DMS79 treated with DMSO at 0.1 percent for 48 hours (cell line): ENCODE measurements around the gene RASA1.

Experiments used
- DNase-seq: peaks from one replicate; lab custom pipeline; 2025; lab: John Stamatoyannopoulos, UW

The RASA1 gene

DNA sequence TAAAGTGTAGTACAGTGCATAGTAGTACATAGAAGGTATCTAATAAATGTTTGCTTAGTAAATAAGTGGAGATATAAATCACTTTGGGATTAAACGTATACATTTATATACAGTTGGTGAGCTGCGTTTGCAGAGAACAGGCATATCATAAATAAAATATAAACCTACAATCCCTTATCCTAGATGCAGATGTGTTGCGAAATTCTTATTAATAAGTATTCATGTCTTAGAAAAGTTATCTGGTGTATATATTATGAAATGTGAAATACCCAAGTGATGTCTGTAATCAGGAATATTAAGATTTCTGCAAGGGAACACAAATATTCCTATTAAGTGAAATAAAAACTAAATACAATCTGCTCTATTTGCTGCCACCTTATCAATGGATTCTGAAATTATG is 136.2 kb downstream of the RASA1 start:
- DNase-seq: no peak

- DNase-seq: no peak
These were observed 136.7 kb downstream of the RASA1 start for GRCh38 chr5:87404359-87404758.

DNA sequence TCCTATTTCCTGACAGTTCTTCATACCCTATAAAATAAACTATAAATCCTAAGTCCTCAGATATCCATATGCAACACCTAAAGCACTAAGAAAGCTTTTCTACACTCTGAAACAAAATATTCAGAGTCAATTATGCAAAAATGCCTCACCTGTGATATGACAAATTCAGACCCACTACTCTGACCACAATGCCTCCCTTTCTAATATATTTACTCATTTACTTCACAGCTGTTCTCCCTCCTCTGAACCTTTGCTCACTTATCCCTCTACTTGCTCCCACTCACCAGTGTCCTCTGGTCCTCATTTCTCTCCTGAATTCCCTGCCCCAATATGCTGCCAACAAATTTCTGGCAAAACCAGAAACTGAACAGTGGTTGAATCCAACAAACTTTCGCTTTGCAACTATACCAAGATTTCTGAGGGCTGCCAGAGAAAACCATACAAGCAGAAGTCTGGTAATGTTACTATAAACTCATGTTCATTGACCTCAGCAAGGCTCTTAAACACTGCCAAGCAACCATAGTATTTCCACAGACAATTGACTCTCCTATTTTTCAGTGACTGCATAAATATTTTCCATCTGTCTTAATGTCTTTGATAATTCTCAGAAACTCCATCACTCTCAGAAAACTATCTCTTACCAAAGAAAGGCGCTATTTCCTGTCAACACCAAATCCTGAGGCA is 137.9 kb downstream of the RASA1 start:
- DNase-seq: no peak

DNA sequence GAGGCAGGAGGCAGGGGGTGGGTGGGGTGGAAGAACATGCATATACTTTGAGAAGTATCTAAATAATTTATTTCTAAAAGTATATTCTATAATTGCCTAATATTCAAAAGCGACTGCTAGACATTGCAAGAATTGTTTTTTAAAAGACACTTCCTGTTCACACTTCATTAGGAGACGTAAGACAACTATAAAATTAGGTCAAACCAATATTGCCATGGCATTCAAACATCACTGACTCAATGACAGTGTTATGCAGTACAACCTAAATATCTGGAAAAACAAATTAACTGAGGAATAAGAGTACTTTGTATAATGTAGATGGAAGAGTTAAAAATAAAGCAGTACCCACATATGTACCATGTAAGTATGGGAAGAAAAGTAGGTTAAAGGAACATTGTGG is 140.5 kb downstream of the RASA1 start:
- DNase-seq: no peak

DNA sequence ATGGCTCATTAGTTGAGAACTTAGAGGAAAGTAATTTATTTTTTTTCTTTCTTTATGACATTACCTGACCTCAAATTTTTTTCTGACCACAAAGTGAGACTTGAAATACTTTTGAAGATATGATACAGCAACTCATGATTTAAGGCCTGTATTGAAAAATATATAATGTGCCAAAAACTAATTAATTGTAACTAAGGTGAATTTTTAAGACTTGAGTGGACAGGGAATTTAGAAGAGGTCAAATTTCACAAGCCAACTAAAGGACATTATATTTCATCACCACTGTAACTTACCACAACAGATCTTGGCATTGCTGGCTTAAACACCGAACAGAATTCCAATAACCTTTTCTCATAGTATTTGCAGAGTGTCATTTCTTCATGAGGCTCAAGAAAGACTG is 143.2 kb downstream of the RASA1 start:
- no peak for DNase-seq

DNA sequence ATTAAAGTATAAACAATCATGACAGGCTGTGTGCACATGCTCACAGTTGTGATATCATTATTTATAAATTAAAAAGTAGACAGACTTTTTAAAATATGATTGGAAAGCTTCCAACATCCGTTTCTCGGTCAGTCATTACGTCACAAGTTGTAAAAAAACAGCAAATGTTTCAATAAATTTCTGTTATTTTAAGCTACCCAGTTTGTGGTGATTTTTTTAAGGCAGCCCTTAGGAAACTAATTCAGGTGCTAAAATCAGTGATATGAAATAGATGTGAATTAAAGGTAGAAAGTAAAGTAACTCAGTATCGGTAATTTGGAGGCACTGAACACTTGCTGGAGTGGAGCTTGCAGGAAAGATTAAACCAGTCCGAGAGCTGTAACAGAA is 143.9 kb downstream of the RASA1 start:
- DNase-seq: no peak

DNA sequence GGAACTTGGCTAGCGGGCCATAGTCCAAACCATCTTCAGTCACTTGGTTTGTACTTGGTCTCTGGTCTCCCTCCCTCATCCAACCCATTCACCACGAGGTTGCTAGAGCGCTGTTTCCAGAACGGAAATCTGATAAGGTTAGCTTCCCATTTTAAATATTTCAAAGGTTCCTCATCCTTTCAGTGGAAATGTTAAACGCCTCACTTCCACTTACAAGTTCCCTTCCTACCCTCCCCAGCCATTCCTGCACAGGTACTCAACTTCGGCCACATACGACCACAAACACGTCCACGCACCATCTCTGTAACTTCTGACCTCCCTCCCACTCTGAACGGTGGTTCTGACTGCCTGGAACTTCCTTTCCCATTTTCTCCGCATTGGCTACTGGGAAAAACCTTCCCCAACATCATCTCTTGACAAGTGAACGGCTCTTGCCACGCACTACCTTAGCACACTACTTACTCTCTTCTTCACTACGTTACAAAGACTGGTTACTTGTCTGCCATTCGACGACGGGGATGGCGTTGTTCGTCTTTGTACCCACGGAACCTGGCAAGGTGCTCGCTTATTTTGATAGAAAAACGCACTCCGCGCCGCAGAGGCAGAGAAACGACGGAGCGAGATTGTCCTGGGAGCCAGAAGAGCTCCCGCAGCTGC is 144.4 kb downstream of the RASA1 start:
- DNase-seq: peak; percentile 3

- peak; percentile 86 for DNase-seq
These were observed 145.1 kb downstream of the RASA1 start, which contains the start of gene CCNH for GRCh38 chr5:87412630-87413342. TSS of gene CCNH (minus strand) at chr5:87412930. CDS start at chr5:87412794, 136 bp downstream.

DNA sequence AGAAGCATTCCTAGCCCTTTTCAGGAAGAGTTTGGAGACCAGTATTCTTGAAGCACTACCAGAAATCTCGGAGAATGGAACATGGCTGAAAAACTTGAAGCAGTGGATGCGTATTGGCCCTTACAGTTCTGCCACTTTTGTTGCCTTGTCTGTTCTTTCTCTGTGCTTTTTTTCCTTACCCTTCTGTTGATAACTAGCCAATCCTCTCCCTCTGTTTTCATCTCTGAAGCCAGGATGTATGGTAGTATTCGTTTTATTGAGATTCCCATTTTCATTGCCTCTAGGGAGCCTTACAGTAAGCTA is 145.6 kb downstream of the RASA1 start:
- peak; percentile 29 for DNase-seq

DNA sequence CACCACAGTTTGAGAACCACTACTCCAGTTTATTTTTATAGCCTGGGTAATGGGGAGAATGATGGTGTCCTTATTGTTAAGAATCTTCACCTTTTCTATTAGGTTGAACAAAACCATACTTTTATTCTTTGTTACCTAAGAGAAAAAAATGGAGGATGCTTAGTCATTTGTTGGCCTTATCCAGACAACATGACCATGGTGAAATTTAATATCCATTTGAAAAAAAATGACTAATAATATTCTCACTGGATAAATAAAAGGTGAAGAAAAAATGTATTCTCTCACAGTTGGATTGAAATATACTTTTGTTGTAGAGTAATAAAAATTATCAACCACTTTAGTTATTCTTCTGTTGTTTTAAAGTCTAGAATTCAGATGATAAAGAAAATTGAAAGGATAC is 150.8 kb downstream of the RASA1 start:
- DNase-seq: no peak

- no peak for DNase-seq
These were observed 153.6 kb downstream of the RASA1 start for GRCh38 chr5:87421307-87421706.

GRCh38 chr5:87423755-87424154 is 156.1 kb downstream of the RASA1 start:
- no peak for DNase-seq

GRCh38 chr5:87430863-87431457 is 163.3 kb downstream of the RASA1 start:
- DNase-seq: no peak

DNA sequence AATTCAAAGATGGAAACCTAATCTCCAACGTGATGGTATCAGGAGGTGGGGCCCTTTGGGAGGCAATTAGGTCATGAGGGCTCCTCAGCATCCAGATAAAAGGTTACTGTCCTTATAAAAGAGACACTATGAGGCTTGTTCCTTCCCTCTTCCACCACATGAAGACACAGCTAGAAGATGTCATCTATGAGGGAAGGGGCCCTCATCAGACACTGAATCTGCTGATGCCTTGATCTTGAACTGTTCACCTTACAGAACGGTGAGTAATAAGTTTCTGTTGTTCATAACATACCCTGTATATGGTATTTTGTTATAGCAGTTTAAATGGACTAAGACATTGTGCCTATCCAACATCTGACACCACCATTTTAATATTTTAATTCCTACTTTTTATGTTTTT is 164.8 kb downstream of the RASA1 start:
- no peak for DNase-seq

GRCh38 chr5:87433945-87434344 is 166.3 kb downstream of the RASA1 start:
- DNase-seq: no peak

DNA sequence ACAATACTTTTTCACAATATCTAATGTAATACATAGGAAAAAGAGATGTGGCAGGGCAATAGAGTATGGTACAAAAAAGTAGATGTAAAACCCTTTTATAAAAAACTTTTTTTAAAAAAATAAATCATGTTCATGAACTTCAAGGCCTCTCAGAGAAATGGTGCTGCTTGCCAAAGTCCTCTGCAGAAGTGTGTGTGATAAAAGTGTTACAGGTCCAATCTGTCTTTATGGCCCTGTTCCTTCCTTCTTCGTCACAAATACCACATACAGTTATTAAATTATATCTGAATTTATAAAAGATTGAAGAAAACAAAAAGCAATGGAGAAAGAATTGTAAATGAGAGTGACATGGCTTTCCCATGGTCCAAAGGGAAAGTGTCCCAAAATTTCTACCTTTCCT is 166.8 kb downstream of the RASA1 start:
- DNase-seq: no peak

DNA sequence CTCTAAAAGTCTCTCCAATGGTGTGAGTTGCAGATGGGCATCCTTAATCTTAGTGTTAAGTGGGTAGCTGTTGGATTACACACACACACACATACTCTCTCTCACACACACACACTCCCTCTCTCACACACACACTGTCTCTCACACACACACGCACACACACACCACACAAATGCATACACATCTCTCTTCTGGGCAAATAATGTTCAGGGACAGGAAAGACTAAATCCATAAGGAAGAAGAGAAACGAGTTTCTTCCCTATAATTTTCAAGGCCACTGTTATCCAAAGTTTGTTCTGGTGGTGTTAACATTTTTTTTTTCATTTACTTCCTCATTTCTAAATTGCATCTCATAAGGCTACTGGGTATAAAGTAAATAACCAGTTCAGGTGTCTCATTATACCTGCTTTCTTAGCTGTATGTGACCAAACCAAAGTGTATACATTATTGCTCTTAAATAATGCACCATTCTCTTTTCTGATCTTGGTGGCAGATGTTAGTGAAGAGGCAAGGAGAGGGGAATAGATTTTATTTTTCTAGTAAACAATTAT is 167.5 kb downstream of the RASA1 start:
- DNase-seq: no peak

GRCh38 chr5:87437724-87438123 is 170.0 kb downstream of the RASA1 start:
- DNase-seq: no peak

DNA sequence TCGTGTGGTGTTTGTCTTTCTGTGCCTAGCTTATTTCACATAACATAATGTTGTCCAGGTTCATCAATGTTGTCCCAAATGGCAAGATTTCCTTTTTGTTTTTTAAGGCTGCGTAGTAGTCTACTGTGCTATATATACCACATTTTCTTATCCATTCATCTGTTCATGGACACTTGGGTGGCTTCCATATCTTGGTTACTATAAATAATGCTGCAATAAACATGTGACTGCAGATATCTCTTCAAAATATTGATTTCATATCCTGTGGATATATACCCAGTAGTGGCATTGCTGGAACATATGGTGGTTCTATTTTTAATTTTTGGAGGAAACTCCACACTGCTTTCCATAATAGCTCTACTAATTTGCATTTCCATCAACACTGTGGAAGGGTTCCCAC is 170.5 kb downstream of the RASA1 start:
- no peak for DNase-seq
